CD4-positive, alpha-beta T cell treated with Interleukin-15 for 1 hour (primary cell): ENCODE data around the gene VSIG10L2.

ENCODE experiments used
- DNase-seq: peaks from one replicate; pipeline ENCODE4 v3.0.0-alpha.2; 2020

Gene VSIG10L2

GRCh38 chr11:125948278-125949051, 2.6 kb downstream of the VSIG10L2 start:
- no peak for DNase-seq

DNA sequence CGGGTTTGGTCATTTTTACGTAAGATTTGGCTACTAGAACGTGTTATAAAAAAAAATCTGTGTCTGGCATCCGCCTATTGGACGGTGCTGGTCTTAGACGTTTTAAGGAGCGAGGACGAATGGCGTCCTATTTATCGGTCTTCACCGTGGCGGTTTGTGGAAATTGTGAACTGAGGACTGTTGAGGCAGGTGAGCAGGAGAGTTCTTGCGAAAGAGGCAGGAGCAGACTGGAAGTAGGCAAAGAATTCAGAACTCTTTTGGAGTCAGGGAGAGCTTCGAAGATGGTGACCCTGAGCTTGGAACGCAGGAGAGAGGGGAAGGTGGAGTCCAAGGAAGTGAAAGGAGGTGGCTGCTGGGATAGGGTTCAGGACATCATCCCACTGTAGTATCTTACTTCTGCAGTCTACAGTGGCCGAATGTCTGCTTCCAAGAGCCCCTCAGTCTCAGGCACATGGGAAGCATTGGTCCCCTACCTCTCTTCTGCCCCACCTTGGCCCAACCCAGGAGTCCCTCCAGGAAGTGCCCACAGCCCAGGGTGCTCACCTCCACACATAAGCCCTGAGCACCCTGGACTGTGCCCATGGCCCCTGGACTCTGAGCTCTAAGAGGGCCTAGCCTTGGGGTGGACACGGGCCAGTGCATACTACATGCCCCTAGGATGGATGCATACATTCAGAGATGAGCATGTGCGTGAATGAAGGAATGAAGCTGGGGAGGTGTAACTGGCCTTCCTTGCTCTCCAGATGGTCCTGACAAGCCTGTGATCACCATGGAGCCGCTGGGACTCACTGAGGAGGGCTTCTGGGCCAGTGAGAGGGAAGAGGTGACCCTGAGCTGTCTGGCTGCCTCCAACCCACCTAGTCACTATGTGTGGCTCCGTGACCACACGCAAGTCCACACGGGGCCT, 3.7 kb downstream of the VSIG10L2 start:
- no peak for DNase-seq

GRCh38 chr11:125950178-125950490, 4.3 kb downstream of the VSIG10L2 start:
- no peak for DNase-seq

- DNase-seq: no peak
Measured at GRCh38 chr11:125950696-125951651, 5.1 kb downstream of the VSIG10L2 start.

GRCh38 chr11:125951731-125952130, 5.9 kb downstream of the VSIG10L2 start:
- DNase-seq: no peak

GRCh38 chr11:125952559-125952958, 6.7 kb downstream of the VSIG10L2 start:
- no peak for DNase-seq

DNA sequence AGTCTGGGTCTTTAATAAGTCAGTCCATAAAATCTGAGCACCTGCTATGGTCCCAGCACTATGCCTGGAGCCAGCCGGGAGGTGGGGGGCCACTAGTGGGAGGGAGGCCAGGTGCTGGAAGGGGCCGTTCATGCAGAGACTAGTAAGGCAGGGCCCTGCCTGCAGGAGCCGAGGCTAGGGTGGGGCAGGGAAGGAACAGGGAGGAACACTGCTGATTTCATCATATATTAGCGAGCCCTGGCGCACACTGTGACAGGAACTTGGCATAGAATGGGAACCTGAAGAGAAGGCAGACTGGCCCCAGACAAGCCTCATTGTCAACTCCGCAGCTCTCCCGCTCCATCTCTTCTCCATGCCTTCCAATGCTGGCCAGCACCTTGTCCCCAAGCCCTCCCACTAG, 7.1 kb downstream of the VSIG10L2 start:
- no peak for DNase-seq

- DNase-seq: no peak
Measured at GRCh38 chr11:125953401-125953935, 7.6 kb downstream of the VSIG10L2 start.

DNA sequence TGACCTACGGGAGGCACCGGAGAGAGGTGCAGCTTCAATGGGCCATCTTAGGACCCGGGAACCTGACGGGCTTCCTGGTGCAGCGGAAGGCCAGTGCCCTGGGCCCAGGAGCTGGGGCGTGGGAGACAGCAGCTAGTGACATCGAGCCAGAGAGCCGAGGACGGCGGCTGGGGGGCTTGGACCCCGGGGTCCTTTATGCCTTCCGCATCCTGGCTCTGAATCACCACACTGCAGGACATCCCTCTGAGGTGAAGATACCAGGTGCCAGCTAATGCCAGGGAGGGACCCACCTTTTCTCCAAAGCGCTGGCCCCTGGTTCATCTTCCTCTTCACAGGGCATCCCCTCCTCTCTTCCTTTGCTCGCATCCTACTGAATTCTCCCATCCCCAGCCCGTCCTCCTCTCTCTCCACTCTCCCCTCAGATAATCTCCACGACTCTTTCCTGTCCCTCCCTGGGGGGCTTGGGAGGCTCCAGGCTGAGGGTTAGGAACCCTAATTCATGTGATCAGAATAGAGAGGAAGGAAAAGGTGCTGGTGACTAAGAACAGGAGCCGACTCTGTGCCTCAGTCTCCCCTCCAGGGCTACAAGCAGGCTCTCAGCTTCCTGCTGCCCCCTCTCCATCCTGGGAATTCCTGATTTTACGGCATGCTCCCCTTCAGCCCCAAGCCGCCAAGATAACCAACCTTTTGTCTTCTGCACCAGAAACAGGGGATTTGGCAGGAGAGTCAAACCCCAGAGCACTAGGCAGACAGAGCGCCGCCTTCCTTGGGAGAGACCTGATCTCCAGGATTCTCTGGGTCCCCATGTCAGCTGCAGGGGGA, 8.5 kb downstream of the VSIG10L2 start:
- DNase-seq: no peak

GRCh38 chr11:125954945-125955640, 9.2 kb downstream of the VSIG10L2 start:
- no peak for DNase-seq

DNA sequence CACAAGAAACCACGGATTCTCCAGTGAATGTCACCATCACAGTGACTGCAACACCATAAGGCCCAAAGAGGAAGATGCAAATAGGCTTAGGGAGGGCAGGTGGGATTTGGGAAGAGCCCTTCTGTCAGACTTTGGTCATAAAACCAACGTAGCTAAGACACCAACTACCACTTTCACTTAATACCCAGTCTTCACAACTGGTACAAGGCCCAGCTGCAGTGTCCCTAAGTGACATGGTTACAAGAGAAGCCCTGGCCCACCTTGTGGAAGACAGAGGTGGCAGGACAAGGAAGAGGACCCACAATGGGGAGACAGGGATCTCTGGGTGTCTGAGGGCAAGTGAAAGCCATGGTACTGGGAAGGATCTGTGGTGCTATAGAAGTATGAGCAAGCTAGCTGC, 10.0 kb downstream of the VSIG10L2 start:
- no peak for DNase-seq

GRCh38 chr11:125956391-125957134, 10.7 kb downstream of the VSIG10L2 start:
- DNase-seq: no peak

- no peak for DNase-seq
Measured at GRCh38 chr11:125957618-125958332, 11.9 kb downstream of the VSIG10L2 start.

DNA sequence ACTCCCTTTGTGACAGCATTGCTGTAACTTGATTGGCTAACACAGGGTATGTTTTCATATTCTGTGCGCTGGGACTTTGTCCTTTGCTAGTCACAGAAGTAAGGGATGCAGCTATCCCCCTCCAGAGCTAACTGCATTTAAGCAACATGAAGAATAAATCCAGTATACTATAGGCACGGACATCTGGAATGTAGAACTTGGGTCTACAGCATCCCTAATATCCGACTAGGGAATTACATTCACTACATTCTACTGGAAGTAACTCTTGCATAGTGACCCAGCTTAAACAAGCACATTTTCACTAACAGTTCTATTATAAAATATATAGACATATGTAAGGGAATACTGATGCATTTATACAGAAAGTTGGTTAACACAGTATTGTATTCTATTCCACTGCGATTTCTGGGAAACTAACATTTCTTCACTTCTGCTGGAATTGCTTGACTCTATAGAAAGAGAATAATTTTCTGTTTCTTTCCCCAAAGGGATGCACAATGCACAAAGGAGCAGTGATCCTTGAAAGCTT, 13.1 kb downstream of the VSIG10L2 start:
- DNase-seq: no peak

- no peak for DNase-seq
Measured at GRCh38 chr11:125959511-125959910, 13.7 kb downstream of the VSIG10L2 start.

DNA sequence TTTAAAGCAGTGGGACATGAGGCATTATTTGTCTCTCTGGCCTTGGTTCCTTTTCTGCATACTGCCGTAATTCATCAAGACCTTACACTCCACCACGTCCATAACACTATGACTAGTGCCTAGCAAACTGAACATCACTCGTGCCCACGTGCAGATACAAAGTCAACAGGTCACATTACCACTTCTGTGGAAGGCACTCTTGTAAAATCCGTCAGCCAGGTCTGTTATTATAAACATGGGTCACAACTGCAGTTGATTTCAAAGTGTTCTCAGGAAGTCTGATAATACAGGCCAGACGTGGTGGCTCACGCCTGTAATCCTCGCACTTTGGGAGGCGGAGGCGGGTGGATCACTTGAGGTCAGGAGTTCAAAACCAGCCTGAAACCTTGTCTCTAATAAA, 14.1 kb downstream of the VSIG10L2 start:
- no peak for DNase-seq

GRCh38 chr11:125960771-125961170, 14.9 kb downstream of the VSIG10L2 start:
- no peak for DNase-seq

DNA sequence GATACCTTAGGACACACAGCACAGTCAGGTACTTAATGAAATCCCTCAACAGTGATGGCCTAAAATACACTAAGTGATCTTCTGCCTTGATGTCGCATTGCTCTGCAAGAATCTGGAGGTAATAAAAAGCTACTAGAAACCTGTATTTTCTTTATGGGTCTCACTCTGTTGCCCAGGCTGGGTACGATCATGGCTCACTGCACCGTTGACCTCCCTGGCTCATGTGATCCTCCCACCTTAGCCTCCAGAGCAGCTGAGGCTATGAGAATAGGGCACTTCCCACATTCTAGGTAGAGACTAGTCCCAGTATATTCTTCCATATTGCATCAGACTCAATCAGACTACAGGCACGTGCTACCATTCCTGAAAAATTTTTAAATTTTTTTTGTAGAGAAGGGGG, 21.7 kb downstream of the VSIG10L2 start:
- DNase-seq: no peak

- DNase-seq: no peak
Measured at GRCh38 chr11:125968354-125968753, 22.5 kb downstream of the VSIG10L2 start.

DNA sequence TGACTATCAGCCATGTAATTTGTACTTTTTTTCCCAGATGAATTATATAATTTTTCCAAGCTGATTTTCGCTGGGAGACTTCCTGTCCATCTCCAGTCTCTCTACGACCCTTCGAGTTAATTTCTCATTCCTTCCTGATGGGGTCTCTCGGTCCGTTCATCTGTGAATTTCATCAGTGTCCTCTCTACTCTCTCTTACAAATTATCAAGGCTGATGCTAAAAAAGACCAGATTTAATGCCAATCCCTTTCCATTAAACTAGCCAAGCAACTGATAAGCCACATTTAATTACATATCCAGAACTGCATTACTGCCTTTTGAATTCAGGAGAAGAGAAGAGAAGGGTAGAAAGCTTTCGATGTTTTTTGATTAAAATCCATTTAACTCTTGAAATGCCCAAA, 25.8 kb downstream of the VSIG10L2 start:
- no peak for DNase-seq
